ENCODE results near the gene NT5C1A.

The NT5C1A gene

GRCh38 chr1:39671793-39672550, at the start of gene NT5C1A:
TSS of gene NT5C1A (minus strand) at chr1:39672107. CDS start at chr1:39672038, 69 bp downstream.
- DNase-seq (ENCODE audit: low read depth, low spot score) = peak; percentile 45

- no peak for DNase-seq (ENCODE audit: low read depth, low spot score)
Observed at GRCh38 chr1:39721664-39722063, 49.8 kb upstream of the NT5C1A start.

GRCh38 chr1:39720094-39720999, 48.4 kb upstream of the NT5C1A start:
- peak; percentile 72 for DNase-seq (ENCODE audit: low read depth, low spot score)

GRCh38 chr1:39717809-39718208, 45.9 kb upstream of the NT5C1A start:
- no peak for DNase-seq (ENCODE audit: low read depth, low spot score)

GRCh38 chr1:39713557-39713956, 41.6 kb upstream of the NT5C1A start:
- no peak for DNase-seq (ENCODE audit: low read depth, low spot score)

GRCh38 chr1:39711966-39712340, 40.0 kb upstream of the NT5C1A start:
- no peak for DNase-seq (ENCODE audit: low read depth, low spot score)

- DNase-seq (ENCODE audit: low read depth, low spot score) = peak; percentile 60
Observed at GRCh38 chr1:39711104-39711965, 39.4 kb upstream of the NT5C1A start.

- no peak for DNase-seq (ENCODE audit: low read depth, low spot score)
Observed at GRCh38 chr1:39707506-39707905, 35.6 kb upstream of the NT5C1A start.

GRCh38 chr1:39704757-39705156, 32.9 kb upstream of the NT5C1A start:
- DNase-seq (ENCODE audit: low read depth, low spot score) = no peak

GRCh38 chr1:39701049-39701439, 29.1 kb upstream of the NT5C1A start:
- DNase-seq (ENCODE audit: low read depth, low spot score) = peak; percentile 89

- DNase-seq (ENCODE audit: low read depth, low spot score) = no peak
Observed at GRCh38 chr1:39700348-39700747, 28.4 kb upstream of the NT5C1A start.

- DNase-seq (ENCODE audit: low read depth, low spot score) = no peak
Observed at GRCh38 chr1:39699419-39699818, 27.5 kb upstream of the NT5C1A start.

GRCh38 chr1:39698568-39698967, 26.7 kb upstream of the NT5C1A start:
- DNase-seq (ENCODE audit: low read depth, low spot score) = no peak

GRCh38 chr1:39696448-39696847, 24.5 kb upstream of the NT5C1A start:
- no peak for DNase-seq (ENCODE audit: low read depth, low spot score)

- no peak for DNase-seq (ENCODE audit: low read depth, low spot score)
Observed at GRCh38 chr1:39695016-39695415, 23.1 kb upstream of the NT5C1A start.

GRCh38 chr1:39694026-39694425, 22.1 kb upstream of the NT5C1A start:
- DNase-seq (ENCODE audit: low read depth, low spot score) = no peak

- no peak for DNase-seq (ENCODE audit: low read depth, low spot score)
Observed at GRCh38 chr1:39692152-39693074, 20.5 kb upstream of the NT5C1A start.

- peak; percentile 90 for DNase-seq (ENCODE audit: low read depth, low spot score)
Observed at GRCh38 chr1:39691383-39692151, 19.7 kb upstream of the NT5C1A start, which contains the start of gene HPCAL4. TSS of gene HPCAL4 (minus strand) at chr1:39691433. CDS start at chr1:39684603, 6,830 bp downstream.

- no peak for DNase-seq (ENCODE audit: low read depth, low spot score)
Observed at GRCh38 chr1:39690794-39691382, 19.0 kb upstream of the NT5C1A start.
